Astrocyte (in vitro differentiated cells and primary cell): Measurements from ENCODE around the gene KCNMA1.

ENCODE experiments used
- CTCF ChIP-seq: IDR thresholded peaks from 2 replicates; pipeline ENCODE4 v1.5.1; 2011; ENCODE audit warnings: low read depth, mild to moderate bottlenecking, inconsistent platforms, low read length, moderate library complexity; ENCODE audit not compliant: insufficient read depth
- EZH2 ChIP-seq: IDR thresholded peaks from 2 replicates; pipeline ENCODE4 v1.6.1; 2012; ENCODE audit warnings: mild to moderate bottlenecking, low read length, inconsistent platforms; ENCODE audit not compliant: insufficient read depth

- TF ChIP-seq CTCF (no peak), EZH2 (no peak)
Observed at GRCh38 chr10:77380723-77381122, 256.9 kb downstream of the KCNMA1 start.
